OCI-LY7 (cell line): ENCODE data around the gene DPF3.

Experiments
- EZH2phosphoT487 ChIP-seq: fragments of 200-600 bp; sonication (generic); IDR thresholded peaks from 2 replicates; pipeline ENCODE4 v1.6.1; 2018; ENCODE audit warnings: low read depth, borderline replicate concordance, mild to moderate bottlenecking, mixed run types, antibody characterized with exemption, low read length, moderate library complexity, mixed read lengths
- TF ChIP-seq, protein P1 (sequence below): fragments of 200-600 bp; sonication (generic); conservative IDR thresholded peaks from 2 replicates; pipeline ENCODE4 v1.5.1; 2014; ENCODE audit warnings: mild to moderate bottlenecking, antibody characterized with exemption, low read length, moderate library complexity, mixed read lengths

GRCh38 chr14:72825486-72825885 lies 68.4 kb downstream of the DPF3 start:
- TF ChIP-seq, protein P1, sequence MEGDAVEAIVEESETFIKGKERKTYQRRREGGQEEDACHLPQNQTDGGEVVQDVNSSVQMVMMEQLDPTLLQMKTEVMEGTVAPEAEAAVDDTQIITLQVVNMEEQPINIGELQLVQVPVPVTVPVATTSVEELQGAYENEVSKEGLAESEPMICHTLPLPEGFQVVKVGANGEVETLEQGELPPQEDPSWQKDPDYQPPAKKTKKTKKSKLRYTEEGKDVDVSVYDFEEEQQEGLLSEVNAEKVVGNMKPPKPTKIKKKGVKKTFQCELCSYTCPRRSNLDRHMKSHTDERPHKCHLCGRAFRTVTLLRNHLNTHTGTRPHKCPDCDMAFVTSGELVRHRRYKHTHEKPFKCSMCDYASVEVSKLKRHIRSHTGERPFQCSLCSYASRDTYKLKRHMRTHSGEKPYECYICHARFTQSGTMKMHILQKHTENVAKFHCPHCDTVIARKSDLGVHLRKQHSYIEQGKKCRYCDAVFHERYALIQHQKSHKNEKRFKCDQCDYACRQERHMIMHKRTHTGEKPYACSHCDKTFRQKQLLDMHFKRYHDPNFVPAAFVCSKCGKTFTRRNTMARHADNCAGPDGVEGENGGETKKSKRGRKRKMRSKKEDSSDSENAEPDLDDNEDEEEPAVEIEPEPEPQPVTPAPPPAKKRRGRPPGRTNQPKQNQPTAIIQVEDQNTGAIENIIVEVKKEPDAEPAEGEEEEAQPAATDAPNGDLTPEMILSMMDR = no peak
- TF ChIP-seq EZH2phosphoT487 = no peak
